DMS53 (cell line): Measurements from ENCODE around the gene HNRNPR.
"Not testable (repeated sequence)": the region's sequence is repeated elsewhere in the genome, so short reads cannot be mapped to it uniquely, and the experiment has no call there.

Experiments used
- DNase-seq: peaks from one replicate; lab custom pipeline; 2025; lab: John Stamatoyannopoulos, UW

HNRNPR gene

GRCh38 chr1:23325393-23325792 is 18.7 kb downstream of the HNRNPR start:
- no peak for DNase-seq

GRCh38 chr1:23322770-23323169 is 21.3 kb downstream of the HNRNPR start:
- no peak for DNase-seq

- DNase-seq, result not testable (repeated sequence)
Measured at GRCh38 chr1:23310280-23310679, 33.8 kb downstream of the HNRNPR start.

- no peak for DNase-seq
Measured at GRCh38 chr1:23304140-23304620, 39.9 kb downstream of the HNRNPR start.

GRCh38 chr1:23303524-23303923 is 40.6 kb downstream of the HNRNPR start:
- DNase-seq, result no peak

- no peak for DNase-seq
Measured at GRCh38 chr1:23296931-23297330, 47.2 kb downstream of the HNRNPR start.

GRCh38 chr1:23291706-23292105 is 52.4 kb downstream of the HNRNPR start:
- DNase-seq, result no peak

GRCh38 chr1:23290836-23291565 is 53.1 kb downstream of the HNRNPR start:
- DNase-seq, result no peak

GRCh38 chr1:23288671-23289070 is 55.4 kb downstream of the HNRNPR start:
- DNase-seq, result no peak

GRCh38 chr1:23288201-23288600 is 55.9 kb downstream of the HNRNPR start:
- DNase-seq, result no peak

GRCh38 chr1:23286401-23286800 is 57.7 kb downstream of the HNRNPR start:
- DNase-seq, result no peak

- peak; percentile 22 for DNase-seq
Measured at GRCh38 chr1:23283667-23284602, 60.1 kb downstream of the HNRNPR start.

- no peak for DNase-seq
Measured at GRCh38 chr1:23282957-23283356, 61.1 kb downstream of the HNRNPR start.

GRCh38 chr1:23278717-23279116 is 65.4 kb downstream of the HNRNPR start:
- peak; percentile 50 for DNase-seq

GRCh38 chr1:23276531-23276930 is 67.6 kb downstream of the HNRNPR start:
- no peak for DNase-seq

- no peak for DNase-seq
Measured at GRCh38 chr1:23274134-23274505, 70.0 kb downstream of the HNRNPR start.

GRCh38 chr1:23273450-23274133 is 70.5 kb downstream of the HNRNPR start:
- DNase-seq, result peak; percentile 25

- DNase-seq, result no peak
Measured at GRCh38 chr1:23263380-23263887, 80.7 kb downstream of the HNRNPR start.

- not testable (repeated sequence) for DNase-seq
Measured at GRCh38 chr1:23258082-23258481, 86.0 kb downstream of the HNRNPR start.

GRCh38 chr1:23257371-23257770 is 86.7 kb downstream of the HNRNPR start:
- not testable (repeated sequence) for DNase-seq
